ENCODE data around the gene SEMA4D. TPM values are rescaled to one million over a fixed set of nuclear protein-coding genes. Genes with fewer than 3 reads are reported as not detected.

SEMA4D gene
- total and polyA plus RNA-seq, 9 of the 15 experiments (the other 6 are each of a cell fraction or from before 2014, with no cell fraction given), result 0.38 to 5.1 (median 1.8) TPM

GRCh38 chr9:89498852-89499480, 1.1 kb upstream of the SEMA4D start (continued):
- TF ChIP-seq, protein P1, sequence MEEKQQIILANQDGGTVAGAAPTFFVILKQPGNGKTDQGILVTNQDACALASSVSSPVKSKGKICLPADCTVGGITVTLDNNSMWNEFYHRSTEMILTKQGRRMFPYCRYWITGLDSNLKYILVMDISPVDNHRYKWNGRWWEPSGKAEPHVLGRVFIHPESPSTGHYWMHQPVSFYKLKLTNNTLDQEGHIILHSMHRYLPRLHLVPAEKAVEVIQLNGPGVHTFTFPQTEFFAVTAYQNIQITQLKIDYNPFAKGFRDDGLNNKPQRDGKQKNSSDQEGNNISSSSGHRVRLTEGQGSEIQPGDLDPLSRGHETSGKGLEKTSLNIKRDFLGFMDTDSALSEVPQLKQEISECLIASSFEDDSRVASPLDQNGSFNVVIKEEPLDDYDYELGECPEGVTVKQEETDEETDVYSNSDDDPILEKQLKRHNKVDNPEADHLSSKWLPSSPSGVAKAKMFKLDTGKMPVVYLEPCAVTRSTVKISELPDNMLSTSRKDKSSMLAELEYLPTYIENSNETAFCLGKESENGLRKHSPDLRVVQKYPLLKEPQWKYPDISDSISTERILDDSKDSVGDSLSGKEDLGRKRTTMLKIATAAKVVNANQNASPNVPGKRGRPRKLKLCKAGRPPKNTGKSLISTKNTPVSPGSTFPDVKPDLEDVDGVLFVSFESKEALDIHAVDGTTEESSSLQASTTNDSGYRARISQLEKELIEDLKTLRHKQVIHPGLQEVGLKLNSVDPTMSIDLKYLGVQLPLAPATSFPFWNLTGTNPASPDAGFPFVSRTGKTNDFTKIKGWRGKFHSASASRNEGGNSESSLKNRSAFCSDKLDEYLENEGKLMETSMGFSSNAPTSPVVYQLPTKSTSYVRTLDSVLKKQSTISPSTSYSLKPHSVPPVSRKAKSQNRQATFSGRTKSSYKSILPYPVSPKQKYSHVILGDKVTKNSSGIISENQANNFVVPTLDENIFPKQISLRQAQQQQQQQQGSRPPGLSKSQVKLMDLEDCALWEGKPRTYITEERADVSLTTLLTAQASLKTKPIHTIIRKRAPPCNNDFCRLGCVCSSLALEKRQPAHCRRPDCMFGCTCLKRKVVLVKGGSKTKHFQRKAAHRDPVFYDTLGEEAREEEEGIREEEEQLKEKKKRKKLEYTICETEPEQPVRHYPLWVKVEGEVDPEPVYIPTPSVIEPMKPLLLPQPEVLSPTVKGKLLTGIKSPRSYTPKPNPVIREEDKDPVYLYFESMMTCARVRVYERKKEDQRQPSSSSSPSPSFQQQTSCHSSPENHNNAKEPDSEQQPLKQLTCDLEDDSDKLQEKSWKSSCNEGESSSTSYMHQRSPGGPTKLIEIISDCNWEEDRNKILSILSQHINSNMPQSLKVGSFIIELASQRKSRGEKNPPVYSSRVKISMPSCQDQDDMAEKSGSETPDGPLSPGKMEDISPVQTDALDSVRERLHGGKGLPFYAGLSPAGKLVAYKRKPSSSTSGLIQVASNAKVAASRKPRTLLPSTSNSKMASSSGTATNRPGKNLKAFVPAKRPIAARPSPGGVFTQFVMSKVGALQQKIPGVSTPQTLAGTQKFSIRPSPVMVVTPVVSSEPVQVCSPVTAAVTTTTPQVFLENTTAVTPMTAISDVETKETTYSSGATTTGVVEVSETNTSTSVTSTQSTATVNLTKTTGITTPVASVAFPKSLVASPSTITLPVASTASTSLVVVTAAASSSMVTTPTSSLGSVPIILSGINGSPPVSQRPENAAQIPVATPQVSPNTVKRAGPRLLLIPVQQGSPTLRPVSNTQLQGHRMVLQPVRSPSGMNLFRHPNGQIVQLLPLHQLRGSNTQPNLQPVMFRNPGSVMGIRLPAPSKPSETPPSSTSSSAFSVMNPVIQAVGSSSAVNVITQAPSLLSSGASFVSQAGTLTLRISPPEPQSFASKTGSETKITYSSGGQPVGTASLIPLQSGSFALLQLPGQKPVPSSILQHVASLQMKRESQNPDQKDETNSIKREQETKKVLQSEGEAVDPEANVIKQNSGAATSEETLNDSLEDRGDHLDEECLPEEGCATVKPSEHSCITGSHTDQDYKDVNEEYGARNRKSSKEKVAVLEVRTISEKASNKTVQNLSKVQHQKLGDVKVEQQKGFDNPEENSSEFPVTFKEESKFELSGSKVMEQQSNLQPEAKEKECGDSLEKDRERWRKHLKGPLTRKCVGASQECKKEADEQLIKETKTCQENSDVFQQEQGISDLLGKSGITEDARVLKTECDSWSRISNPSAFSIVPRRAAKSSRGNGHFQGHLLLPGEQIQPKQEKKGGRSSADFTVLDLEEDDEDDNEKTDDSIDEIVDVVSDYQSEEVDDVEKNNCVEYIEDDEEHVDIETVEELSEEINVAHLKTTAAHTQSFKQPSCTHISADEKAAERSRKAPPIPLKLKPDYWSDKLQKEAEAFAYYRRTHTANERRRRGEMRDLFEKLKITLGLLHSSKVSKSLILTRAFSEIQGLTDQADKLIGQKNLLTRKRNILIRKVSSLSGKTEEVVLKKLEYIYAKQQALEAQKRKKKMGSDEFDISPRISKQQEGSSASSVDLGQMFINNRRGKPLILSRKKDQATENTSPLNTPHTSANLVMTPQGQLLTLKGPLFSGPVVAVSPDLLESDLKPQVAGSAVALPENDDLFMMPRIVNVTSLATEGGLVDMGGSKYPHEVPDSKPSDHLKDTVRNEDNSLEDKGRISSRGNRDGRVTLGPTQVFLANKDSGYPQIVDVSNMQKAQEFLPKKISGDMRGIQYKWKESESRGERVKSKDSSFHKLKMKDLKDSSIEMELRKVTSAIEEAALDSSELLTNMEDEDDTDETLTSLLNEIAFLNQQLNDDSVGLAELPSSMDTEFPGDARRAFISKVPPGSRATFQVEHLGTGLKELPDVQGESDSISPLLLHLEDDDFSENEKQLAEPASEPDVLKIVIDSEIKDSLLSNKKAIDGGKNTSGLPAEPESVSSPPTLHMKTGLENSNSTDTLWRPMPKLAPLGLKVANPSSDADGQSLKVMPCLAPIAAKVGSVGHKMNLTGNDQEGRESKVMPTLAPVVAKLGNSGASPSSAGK (IDR thresholded peaks at IDR 0.05), result no peak
- no peak for TF ChIP-seq SUPT5H (IDR thresholded peaks at IDR 0.05)
- TF ChIP-seq DDX20 (tag; IDR thresholded peaks at IDR 0.05; ENCODE audit: low read depth), result no peak

Data from K562 (cell line).